GM18508 (cell line): ENCODE measurements around the gene LRRN2.
"Not testable (repeated sequence)": the region's sequence is repeated elsewhere in the genome, so short reads cannot be mapped to it uniquely, and the experiment has no call there.

ENCODE experiments used
- ATAC-seq: cut with Tn5 transposase; IDR thresholded peaks from one replicate; pipeline ENCODE4 v1.9.1; 2021; ENCODE audit warnings: moderate number of reproducible peaks; ENCODE audit not compliant: insufficient read depth, unreplicated experiment

LRRN2 gene

GRCh38 chr1:204685236-204686006 is at the start of gene LRRN2:
Gene LRRN2, minus strand, starts transcription at chr1:204685738. Its CDS starts 65,746 bp downstream, at chr1:204619992.
- no peak for ATAC-seq

- ATAC-seq, result no peak
These were observed 49.5 kb upstream of the LRRN2 start for GRCh38 chr1:204735042-204735441.

GRCh38 chr1:204733869-204734596 is 48.5 kb upstream of the LRRN2 start:
- no peak for ATAC-seq

- no peak for ATAC-seq
These were observed 47.8 kb upstream of the LRRN2 start for GRCh38 chr1:204733289-204733688.

- ATAC-seq, result no peak
These were observed 46.5 kb upstream of the LRRN2 start for GRCh38 chr1:204731985-204732575.

GRCh38 chr1:204731509-204731908 is 46.0 kb upstream of the LRRN2 start:
- ATAC-seq, result no peak

- no peak for ATAC-seq
These were observed 45.4 kb upstream of the LRRN2 start for GRCh38 chr1:204730826-204731459.

- ATAC-seq, result no peak
These were observed 44.0 kb upstream of the LRRN2 start for GRCh38 chr1:204729516-204729915.

GRCh38 chr1:204728456-204728855 is 42.9 kb upstream of the LRRN2 start:
- ATAC-seq, result no peak

- no peak for ATAC-seq
These were observed 42.5 kb upstream of the LRRN2 start for GRCh38 chr1:204728045-204728444.

- ATAC-seq, result not testable (repeated sequence)
These were observed 41.9 kb upstream of the LRRN2 start for GRCh38 chr1:204727438-204727837.

GRCh38 chr1:204726478-204726877 is 40.9 kb upstream of the LRRN2 start:
- peak; percentile 58 for ATAC-seq

- no peak for ATAC-seq
These were observed 40.4 kb upstream of the LRRN2 start for GRCh38 chr1:204725821-204726448.

GRCh38 chr1:204723131-204723787 is 37.7 kb upstream of the LRRN2 start:
- no peak for ATAC-seq

- ATAC-seq, result no peak
These were observed 36.0 kb upstream of the LRRN2 start for GRCh38 chr1:204721373-204722055.

- ATAC-seq, result no peak
These were observed 31.1 kb upstream of the LRRN2 start for GRCh38 chr1:204716660-204717059.

GRCh38 chr1:204714861-204715511 is 29.4 kb upstream of the LRRN2 start:
- ATAC-seq, result no peak

- no peak for ATAC-seq
These were observed 28.8 kb upstream of the LRRN2 start for GRCh38 chr1:204714194-204714860.
